Measurements from ENCODE around the gene DMD. TPM values are rescaled to one million over a fixed set of nuclear protein-coding genes. Genes with fewer than 3 reads are reported as not detected.

DMD gene
- total and polyA plus RNA-seq, 2 donors from 2014 or later = 4.2 to 17.9 TPM

DNA sequence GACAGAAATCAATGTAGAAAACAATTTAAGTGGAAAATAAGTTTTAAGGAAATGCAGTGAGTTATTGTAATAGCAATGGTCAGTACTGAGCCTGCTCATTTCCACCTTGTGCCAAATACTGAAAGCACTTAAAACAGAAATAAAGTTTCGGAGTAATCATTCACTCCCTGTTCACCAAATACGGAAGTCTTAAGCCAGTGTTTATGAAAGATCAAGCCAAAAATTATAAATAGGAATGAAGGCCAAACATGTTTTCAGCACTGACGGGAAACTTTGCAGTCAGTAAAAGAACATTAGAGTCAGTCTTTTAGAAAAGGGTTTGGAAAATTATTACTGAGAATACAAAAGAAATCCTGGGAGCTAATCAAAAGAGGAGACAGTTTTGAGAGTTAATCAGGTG is 178.6 kb downstream of the DMD start:
- FAIRE-seq = no peak
- no peak overlapping the region for H3K27ac ChIP-seq (ENCODE audit: low read depth in 2 of 2, low read length in 2 of 2)
- H3K9me3 ChIP-seq (ENCODE audit: control insufficient read depth in 2 of 3, insufficient read depth in 1 of 3, low read length in 3 of 3) = no peaks in the 10 kb centered on the region
- intact Hi-C loops (cut with DNase I) = no loop called here
- no peaks in the 10 kb centered on the region for H3K4me1 ChIP-seq (ENCODE audit: control insufficient read depth in 2 of 3, insufficient read depth in 2 of 3, low read depth in 1 of 3, low read length in 3 of 3)
- DNase-seq = no peak
- H3K4me3 ChIP-seq (ENCODE audit: low read length in 3 of 3) = no peak overlapping the region
- TF ChIP-seq, protein P1, sequence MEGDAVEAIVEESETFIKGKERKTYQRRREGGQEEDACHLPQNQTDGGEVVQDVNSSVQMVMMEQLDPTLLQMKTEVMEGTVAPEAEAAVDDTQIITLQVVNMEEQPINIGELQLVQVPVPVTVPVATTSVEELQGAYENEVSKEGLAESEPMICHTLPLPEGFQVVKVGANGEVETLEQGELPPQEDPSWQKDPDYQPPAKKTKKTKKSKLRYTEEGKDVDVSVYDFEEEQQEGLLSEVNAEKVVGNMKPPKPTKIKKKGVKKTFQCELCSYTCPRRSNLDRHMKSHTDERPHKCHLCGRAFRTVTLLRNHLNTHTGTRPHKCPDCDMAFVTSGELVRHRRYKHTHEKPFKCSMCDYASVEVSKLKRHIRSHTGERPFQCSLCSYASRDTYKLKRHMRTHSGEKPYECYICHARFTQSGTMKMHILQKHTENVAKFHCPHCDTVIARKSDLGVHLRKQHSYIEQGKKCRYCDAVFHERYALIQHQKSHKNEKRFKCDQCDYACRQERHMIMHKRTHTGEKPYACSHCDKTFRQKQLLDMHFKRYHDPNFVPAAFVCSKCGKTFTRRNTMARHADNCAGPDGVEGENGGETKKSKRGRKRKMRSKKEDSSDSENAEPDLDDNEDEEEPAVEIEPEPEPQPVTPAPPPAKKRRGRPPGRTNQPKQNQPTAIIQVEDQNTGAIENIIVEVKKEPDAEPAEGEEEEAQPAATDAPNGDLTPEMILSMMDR (IDR thresholded peaks at IDR 0.05; ENCODE audit: borderline replicate concordance, extremely low read depth, insufficient read depth) = no peak
- no peaks in the 10 kb centered on the region for H3K27me3 ChIP-seq (ENCODE audit: control insufficient read depth, insufficient read depth, low read length)
- H3K36me3 ChIP-seq (ENCODE audit: control insufficient read depth in 2 of 3, insufficient read depth in 3 of 3, low read length in 3 of 3) = no peaks in the 10 kb centered on the region
- H3K9ac ChIP-seq (ENCODE audit: low read length in 3 of 3) = no peak overlapping the region

DNA sequence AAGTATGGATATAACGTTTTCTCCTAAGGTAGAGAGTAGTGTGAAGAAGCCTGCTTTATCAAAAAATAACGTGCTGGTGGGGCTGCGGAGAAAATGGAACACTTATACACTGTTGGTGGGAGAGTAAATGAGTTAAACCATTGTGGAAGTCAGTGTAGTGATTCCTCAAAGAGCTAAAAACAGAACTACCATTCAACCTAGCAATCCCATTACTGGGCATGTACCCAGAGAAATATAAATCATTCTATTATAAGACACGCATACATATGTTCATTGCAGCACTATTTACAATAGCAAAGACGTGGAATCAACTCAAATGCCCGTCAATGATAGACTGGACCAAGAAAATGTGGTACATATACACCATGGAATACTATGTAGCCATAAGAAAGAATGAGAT is 196.4 kb downstream of the DMD start:
- no peaks in the 10 kb centered on the region for H3K4me1 ChIP-seq (ENCODE audit: control insufficient read depth in 2 of 3, insufficient read depth in 2 of 3, low read depth in 1 of 3, low read length in 3 of 3)
- TF ChIP-seq, protein P1 (IDR thresholded peaks at IDR 0.05; ENCODE audit: borderline replicate concordance, extremely low read depth, insufficient read depth) = no peak
- H3K4me3 ChIP-seq (ENCODE audit: low read length in 3 of 3) = no peak overlapping the region
- no peak for FAIRE-seq
- intact Hi-C loops (cut with DNase I) = no loop called here
- H3K27me3 ChIP-seq (ENCODE audit: control insufficient read depth, insufficient read depth, low read length) = no peaks in the 10 kb centered on the region
- no peaks in the 10 kb centered on the region for H3K9me3 ChIP-seq (ENCODE audit: control insufficient read depth in 2 of 3, insufficient read depth in 1 of 3, low read length in 3 of 3)
- no peaks in the 10 kb centered on the region for H3K36me3 ChIP-seq (ENCODE audit: control insufficient read depth in 2 of 3, insufficient read depth in 3 of 3, low read length in 3 of 3)
- H3K27ac ChIP-seq (ENCODE audit: low read depth in 2 of 2, low read length in 2 of 2) = no peak overlapping the region
- H3K9ac ChIP-seq (ENCODE audit: low read length in 3 of 3) = no peak overlapping the region
- DNase-seq = no peak

DNA sequence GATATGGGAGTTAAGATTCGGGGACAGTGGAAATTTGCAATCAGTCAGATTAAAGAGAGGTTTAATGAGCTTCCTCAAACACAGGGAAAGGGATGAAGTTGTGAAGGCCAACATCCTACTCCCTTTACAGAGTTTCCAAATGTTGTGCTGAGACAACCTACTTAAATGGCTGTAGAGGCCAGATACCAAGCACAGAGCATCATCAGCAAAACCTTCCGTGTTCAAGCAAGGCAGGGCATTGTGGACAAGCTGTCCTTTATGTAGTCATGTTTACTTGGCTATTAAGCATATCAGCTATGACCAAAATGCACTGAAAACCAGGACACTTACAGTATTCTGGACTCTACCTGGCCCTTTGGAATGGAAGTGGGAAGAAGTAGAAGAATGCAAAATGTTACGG is 197.3 kb downstream of the DMD start:
- Histone ChIP-seq H3K36me3 (ENCODE audit: control insufficient read depth in 2 of 3, insufficient read depth in 3 of 3, low read length in 3 of 3) (no peaks in the 10 kb centered on the region), H3K9ac (ENCODE audit: low read length in 3 of 3) (no peak overlapping the region), H3K9me3 (ENCODE audit: control insufficient read depth in 2 of 3, insufficient read depth in 1 of 3, low read length in 3 of 3) (no peaks in the 10 kb centered on the region), H3K27me3 (ENCODE audit: control insufficient read depth, insufficient read depth, low read length) (no peaks in the 10 kb centered on the region), H3K27ac (ENCODE audit: low read depth in 2 of 2, low read length in 2 of 2) (no peak overlapping the region), H3K4me3 (ENCODE audit: low read length in 3 of 3) (no peak overlapping the region), H3K4me1 (ENCODE audit: control insufficient read depth in 2 of 3, insufficient read depth in 2 of 3, low read depth in 1 of 3, low read length in 3 of 3) (no peaks in the 10 kb centered on the region)
- intact Hi-C loops (cut with DNase I) = no loop called here
- TF ChIP-seq, protein P1 (IDR thresholded peaks at IDR 0.05; ENCODE audit: borderline replicate concordance, extremely low read depth, insufficient read depth) = no peak
- DNase-seq (no peak), FAIRE-seq (no peak)

DNA sequence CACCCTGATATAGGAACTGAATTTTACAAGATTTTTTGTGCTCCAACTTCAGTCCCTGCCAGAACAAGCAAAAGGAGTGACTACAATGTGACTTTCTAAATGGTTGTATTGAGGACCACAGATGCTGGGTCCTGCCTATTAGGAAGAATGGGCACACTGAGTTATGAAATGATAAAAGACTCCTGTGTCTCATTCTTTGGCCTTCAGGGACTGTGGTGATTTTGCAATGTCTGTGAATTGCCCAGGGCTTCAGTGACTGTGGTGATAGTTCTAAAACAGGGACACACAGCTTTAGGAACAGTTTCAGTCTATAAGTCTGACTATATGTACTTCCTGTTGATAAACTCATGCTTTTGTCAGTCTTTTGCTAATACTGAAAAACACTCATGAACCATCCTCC is 210.2 kb downstream of the DMD start:
- no peaks in the 10 kb centered on the region for H3K9me3 ChIP-seq (ENCODE audit: control insufficient read depth in 2 of 3, insufficient read depth in 1 of 3, low read length in 3 of 3)
- H3K9ac ChIP-seq (ENCODE audit: low read length in 3 of 3) = no peak overlapping the region
- H3K27me3 ChIP-seq (ENCODE audit: control insufficient read depth, insufficient read depth, low read length) = no peaks in the 10 kb centered on the region
- no peak overlapping the region for H3K27ac ChIP-seq (ENCODE audit: low read depth in 2 of 2, low read length in 2 of 2)
- FAIRE-seq (no peak), DNase-seq (no peak)
- no peaks in the 10 kb centered on the region for H3K4me1 ChIP-seq (ENCODE audit: control insufficient read depth in 2 of 3, insufficient read depth in 2 of 3, low read depth in 1 of 3, low read length in 3 of 3)
- no peak overlapping the region for H3K4me3 ChIP-seq (ENCODE audit: low read length in 3 of 3)
- TF ChIP-seq, protein P1 (IDR thresholded peaks at IDR 0.05; ENCODE audit: borderline replicate concordance, extremely low read depth, insufficient read depth) = no peak
- no peaks in the 10 kb centered on the region for H3K36me3 ChIP-seq (ENCODE audit: control insufficient read depth in 2 of 3, insufficient read depth in 3 of 3, low read length in 3 of 3)
- intact Hi-C loops (cut with DNase I) = no loop called here

Data from kidney (tissue), 14 donors.